Urothelium cell line (cell line): Measurements from ENCODE around the gene EHMT2.

Experiments
- DNase-seq: peaks from one replicate; pipeline ENCODE4 v3.0.0; 2011; ENCODE audit warnings: low spot score, mixed read lengths
- FAIRE-seq: peaks from 2 replicates; lab custom pipeline; 2011; peaks lifted over from hg19 to GRCh38; lab: Jason Lieb, UNC

EHMT2 gene

DNA sequence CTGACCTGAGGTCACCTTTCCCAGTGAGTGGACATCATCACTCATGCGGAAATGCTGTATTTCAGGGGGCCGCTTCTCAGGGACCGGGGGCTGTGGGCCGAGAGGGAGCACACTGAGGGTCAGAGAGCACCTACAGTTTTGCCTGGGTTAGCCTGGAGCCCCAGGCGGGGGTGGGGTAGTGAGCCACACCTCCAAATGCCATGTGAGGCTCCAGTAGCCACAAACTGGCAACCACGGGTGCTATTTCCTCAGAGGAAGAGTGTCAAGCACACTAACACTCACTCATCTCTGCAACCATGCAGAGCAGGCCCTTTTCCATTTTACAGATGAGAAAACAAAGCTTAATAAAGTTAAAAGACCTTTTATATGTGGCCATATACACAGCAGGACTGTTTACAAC lies 4.7 kb downstream of the EHMT2 start:
- no peak for FAIRE-seq
- no peak for DNase-seq

DNA sequence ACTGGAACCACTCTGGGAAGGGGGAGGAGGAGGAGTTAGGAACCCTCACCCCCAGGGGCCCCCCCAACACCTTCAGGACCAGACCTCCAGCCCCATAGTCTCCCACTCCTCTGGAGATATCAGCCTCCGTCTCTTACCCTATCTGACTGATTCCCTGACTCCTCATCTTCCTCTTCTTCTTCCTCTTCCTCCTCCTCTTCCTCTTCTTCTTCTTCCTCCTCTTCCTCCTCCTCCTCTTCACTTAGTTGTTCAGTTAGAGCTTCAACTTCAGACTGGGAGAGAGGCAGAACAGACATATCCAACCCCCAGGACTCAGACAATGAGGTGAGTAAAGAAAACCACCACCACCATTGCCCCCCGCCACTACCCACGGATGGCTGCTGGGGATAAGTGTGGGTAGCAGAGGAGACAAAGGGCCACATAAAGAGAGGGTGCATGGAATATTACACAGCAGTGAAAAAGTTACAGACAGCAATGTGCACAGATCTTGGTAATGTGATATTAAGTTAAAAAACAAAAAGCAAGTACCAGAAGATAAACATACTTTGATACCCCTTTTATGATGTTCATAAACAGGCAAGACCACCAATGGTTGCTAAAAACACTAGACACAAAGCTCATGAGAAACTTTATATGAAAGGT lies 8.0 kb downstream of the EHMT2 start:
- no peak for FAIRE-seq
- no peak for DNase-seq

DNA sequence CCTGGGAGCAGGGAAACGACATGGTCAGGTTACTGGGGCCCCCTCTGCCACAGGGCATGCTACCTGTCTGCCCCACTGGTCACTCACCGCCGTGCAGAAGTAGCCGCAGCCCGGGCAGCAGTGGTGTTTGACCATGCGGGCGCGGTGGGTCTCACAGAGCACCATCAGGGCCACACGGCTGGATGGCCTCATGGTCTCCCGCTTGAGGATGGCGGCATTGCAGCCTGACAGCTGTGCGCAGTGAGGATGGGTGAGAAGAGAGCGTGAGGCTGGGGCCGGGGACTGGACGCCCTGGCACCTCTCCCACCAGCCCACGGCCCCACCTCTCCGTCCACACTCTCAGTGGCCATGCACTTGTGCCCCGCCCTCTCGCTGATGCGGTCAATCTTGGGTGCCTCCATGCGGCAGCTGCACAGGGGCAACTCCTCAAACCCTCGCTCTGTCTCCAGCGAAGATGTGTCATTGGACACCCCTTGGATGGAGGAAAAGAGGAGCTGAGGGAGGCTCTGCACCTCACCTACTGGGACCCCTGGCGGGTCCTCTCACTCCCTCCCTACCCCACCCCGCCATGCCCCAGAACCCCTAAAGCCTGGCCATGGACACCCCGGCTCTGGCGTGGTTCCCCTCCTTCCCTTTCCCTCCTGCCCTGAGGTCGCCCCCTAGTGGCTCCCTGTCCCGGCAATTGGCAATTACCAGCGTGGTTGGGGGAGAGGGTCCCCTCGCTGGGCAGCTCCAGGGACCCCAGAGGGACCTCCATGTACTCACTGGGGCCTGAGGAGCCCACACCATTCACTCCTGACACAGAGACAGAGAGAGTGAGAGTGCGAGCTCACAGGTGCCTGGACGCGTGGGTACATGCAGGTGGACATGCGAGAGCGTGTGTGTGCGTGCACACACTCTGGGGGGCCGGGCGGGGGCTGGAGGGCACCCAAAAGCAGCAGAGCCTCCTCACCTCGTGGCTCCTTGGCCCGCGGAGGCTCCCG lies 8.9 kb downstream of the EHMT2 start:
- DNase-seq: peak; percentile 37
- no peak for FAIRE-seq

DNA sequence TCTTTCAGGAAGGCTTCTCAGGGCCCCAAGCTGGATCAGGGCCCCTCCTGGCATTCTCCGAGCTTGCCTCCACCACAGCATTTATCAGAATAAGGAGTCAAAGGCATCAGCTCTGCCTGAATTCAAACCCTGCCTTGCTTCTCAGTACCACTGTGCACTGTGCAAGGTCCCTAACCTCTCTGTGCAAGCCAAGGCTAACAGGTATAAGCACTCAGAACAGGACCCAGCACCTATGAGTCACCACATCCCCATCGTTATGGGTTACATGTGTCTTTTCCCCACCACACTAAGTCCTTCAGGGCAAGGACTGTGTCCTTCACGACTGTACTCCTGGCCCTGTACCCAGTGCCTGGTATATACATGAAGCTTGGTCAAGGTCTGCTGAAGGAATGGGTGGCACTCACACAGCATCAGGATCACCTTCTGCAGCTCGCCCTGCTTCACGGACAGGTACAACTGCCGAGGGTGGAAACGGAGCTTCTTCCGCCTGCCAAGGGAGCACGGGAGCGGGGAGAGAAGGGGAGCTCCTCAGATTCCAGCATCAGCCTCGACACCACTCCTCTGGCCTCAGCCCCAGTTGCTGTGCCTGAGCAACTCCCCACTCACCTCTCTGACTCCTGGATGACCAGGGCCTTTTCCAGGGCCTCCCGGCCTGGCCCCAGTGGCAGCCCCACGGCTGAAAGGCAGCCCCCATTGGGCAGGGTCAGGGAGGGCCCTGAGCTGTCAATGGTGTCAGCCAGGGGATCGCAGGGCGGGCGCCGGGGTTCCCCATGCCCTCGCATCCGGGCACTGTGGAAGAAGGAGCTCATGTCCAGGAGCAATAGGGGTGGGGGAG lies 10.1 kb downstream of the EHMT2 start:
- FAIRE-seq: no peak
- DNase-seq: no peak

DNA sequence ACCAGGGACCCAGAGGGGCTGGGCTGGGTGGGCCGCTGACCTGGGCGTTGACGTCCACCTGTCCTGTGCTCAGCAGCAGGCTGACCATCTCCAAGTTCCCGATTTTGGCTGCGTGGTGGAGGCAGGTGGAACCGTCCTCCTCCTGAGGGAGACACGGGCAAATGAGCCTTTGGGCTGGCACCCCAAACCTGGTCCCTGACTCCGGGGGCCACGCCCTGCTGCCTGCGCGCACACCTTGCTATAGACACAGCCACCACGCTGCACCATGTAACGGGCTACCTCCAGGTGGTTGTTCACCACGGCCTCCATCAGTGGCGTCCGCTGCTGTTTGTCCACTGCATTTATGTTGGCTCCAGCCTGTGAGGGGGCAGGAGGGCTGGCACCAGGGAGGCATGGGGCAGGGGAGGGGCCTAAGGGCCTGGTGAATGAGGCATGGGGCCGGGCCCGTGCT lies 10.9 kb downstream of the EHMT2 start:
- DNase-seq (no peak), FAIRE-seq (no peak)

DNA sequence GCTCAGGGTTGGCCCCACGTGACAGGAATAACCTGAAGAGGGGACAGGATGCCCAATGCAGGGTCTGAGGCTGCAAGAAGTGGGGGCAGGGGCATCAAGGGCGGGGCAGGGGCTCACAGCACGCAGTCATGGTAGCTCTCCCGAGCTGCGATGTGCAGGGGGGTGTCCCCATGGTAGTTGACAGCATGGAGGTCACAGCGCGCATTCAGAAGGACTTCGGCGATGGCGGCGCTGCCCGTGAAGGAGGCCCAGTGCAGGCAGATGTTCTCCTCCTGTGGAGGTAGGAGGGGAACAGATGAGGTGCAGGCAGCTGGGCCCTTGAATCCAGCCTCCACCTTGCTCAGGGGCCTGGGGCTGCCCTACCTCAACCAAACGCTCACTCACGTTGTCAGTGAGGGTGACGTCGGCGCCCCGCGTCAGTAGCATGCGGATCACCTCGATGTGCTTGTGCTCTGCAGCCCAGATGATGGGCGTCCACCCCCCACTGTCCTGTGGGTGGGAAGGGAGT lies 12.9 kb downstream of the EHMT2 start:
- FAIRE-seq (no peak), DNase-seq (no peak)

DNA sequence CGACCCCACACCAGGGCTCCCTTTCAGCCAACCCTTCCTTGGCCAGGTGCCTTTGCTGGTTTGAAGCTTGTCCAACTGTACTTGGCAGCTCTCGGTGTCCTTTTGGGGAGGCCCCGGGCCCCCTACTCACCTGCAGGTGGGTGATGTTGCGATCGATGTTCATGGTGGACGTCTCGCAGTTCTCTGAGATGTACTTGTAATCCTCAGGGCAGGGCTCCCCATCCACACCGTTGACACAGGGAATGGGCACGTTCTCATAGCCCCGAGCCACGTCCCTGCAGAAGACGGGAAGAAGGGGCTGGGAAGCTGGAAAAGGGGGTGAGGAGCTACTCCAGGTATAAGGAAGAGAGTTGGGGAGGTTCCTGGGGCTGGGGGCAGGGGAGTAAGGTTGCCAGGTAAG lies 13.8 kb downstream of the EHMT2 start:
- DNase-seq (no peak), FAIRE-seq (no peak)

DNA sequence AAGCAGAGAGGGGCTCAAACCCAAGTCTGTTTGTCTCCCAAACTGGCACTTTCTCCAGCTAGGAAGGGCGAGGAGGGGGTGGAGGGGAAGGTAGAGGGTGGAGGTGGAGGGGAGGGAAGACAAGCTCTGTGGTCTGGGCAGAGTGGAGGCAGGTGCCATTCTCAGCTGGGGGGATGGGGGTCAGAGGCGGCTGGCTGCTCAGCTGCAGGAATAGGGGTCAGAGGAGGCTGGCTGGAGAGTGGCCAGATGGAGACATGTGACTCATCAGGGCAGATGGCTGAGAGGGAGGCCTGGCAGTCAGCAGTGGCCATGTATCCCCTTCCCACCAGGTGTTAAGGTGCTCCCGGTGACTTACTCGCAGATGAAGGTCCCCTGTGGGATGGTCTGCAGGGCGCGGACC lies 15.2 kb downstream of the EHMT2 start:
- DNase-seq: no peak
- FAIRE-seq: peak; percentile 42

DNA sequence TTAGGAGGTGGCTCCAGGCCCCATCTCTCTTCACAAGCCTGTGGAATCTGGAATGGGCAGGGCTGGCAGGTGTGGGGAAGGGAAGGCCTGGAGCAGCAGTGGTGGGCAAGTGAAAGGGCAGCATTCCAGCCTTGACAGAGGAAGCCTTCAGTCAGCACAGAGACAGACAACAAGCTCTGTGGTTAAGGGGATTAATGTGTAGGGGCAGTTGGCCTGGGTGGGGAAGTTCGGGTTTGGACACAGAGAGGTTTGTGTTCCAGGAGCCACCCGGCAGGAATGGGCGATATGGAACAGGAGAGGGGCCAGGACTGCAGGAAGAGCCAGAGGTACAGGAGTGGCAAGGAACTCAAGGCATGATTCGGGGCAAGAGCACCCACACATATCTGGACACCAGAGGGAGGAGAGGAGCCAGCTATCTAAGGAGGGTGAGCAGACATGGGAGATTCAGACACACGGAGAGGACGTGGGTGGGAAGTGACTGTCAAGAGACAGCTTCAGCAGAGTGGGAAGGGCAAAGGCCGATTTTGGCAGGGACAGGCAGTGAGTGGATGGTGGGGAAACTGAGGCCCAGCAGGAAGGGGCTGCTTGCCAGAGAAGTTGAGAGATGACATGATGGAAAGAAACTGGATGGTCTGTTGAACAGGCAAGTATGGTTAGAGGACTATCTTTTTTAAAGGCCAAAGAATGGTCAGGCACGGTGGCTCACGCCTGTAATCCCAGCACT lies 16.2 kb downstream of the EHMT2 start:
- FAIRE-seq (no peak), DNase-seq (no peak)

DNA sequence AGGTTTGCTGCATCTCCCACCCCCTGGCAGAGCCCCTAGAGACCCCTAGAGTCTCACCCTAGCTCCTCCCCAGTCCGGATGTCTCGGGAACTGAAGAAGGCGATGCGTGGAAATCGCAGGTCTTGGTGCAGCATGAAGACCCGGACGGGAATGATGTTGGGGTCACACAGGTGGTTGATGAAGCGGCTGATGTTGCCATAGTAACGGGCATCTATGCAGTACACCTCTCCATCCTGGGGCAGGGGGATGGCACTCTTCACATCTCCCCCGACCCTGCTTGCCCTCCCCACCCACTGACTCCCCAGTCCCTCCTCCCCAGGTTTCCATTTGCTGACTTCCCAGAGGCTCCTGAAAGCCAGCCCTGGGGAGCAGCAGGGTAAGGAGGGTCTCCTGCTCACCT lies 16.9 kb downstream of the EHMT2 start:
- DNase-seq (no peak), FAIRE-seq (no peak)

DNA sequence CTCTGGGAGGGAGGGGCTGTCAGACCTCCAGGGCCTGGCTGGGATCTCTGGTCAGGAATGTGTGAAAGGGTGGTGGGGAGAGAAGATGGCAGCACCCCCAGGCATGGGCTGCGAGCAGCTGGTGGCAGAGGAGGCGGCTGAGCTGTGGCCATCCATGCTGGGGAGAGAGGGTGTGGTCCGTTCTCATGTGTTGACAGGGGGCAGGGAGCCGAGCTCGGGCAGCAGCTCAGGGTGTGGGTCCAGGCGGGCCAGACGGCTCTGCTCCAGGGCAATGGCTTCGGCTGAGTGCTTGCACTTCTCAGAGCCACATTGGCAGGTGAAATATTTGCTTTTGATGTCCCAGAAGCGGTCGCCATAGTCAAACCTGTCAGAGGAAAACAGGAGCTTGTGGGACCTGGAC lies 17.6 kb downstream of the EHMT2 start:
- no peak for FAIRE-seq
- DNase-seq: no peak

DNA sequence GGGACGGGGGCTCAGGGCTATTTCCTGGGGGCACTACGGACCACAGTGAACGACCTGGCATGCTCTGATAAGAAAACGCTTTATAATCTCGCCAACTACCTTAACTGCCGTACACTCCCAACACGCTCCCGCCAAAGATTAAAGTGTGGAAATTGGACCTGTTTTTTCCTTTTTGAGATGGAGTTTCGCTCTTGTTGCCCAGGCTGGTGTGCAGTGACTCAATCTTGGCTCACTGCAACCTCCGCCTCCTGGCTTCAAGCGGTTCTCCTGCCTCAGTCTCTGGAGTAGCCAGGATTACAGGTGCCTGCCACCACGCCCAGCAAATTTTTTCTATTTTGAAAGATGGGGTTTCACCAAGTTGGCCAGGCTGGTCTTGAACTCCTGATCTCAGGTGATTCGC lies 18.4 kb downstream of the EHMT2 start:
- FAIRE-seq (no peak), DNase-seq (no peak)

DNA sequence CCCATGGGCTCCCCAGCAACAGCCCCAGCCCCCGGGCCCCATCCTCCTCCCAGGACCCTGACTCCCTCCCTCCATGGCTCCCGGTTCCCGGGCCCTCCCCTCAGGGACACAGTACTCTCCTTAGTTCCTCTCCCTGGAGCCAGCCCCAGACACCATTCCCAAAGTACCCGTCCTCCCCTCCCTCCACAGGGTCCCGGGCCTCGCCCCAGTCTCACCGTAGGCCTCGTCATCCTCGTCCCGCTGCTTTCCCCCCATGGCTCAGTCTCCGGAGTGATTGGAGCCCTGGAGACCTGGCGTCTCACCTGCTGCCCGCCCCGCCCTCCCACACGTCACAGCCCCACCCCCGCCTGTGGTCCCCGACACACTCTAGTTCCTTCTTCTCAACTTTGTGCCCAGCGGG lies 18.8 kb downstream of the EHMT2 start, which contains the start of gene SLC44A4:
Gene SLC44A4 (minus strand): TSS at position 272 of the 400 bp plus-strand sequence. CDS start 17 bp downstream, at position 255.
- FAIRE-seq (no peak), DNase-seq (no peak)

DNA sequence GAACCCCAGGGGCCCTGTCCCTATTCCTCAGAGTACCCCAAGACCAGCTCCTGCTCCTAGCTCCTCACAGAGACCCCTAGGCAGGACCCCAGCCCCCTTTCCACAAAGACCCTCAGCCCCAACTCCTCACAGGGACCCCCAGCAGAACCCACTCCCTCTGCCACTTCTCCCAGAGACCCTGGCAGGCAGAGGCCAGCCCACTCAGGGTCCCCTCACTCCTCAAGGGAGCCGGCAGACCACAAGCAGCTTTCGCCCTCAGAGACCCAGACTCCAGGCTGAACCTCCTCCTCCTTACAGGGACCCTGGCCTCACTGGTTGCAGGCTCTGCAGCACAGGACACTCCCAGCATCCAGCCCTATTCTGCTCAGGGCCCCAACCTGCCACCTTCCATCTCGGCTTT lies 19.3 kb downstream of the EHMT2 start:
- FAIRE-seq: no peak
- no peak for DNase-seq

DNA sequence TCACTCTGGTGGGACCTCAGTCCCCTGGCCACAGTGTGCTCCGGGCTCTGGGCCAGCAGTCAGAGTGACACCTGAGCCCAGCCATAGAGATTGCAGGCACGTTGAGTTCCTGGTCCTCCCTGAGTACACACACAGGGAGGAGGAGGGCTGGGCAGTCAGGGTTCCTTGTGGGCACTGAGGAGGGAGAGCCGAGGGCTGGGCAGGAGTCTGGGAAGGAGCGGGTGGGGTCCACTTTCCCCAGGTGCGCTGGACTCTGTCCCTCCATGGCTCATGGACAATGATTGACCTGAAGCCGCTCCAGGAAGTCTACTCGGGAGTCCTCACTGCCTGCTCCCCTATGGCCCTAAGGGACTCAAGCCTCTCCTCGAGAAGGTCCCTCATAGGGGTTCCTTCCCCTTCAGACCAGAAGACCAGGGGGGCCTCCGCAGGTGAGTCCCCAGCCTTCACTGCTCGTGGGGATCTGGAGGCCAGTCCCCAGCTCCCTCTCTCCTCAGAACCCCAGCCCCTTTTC lies 19.8 kb downstream of the EHMT2 start:
- no peak for FAIRE-seq
- no peak for DNase-seq

DNA sequence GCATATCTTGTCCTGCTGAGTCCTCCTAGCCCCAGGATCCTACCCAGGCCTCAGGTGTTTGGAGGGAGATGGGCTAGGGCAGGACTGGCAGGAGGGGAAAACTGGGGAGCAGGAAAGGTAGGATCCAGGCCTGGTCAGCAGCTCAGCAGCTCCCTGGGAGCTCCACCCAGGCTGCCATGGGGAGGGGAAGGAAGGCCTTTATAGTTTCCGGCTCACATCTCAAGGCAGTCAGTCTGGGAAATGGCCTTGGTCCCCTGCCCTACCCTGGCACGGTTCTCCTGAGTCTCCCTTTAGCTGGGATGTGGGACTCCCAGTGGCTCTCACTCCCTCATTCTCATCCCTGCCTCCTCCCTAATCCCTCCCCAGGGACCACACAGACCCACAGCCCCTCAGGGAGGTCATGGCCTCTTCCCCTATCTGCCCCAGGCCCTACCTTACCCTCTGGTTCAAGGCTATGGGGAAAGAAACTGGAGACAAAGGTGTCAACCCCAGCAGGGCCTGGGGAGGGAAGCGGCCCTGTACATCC lies 20.3 kb downstream of the EHMT2 start:
- no peak for DNase-seq
- FAIRE-seq: no peak

DNA sequence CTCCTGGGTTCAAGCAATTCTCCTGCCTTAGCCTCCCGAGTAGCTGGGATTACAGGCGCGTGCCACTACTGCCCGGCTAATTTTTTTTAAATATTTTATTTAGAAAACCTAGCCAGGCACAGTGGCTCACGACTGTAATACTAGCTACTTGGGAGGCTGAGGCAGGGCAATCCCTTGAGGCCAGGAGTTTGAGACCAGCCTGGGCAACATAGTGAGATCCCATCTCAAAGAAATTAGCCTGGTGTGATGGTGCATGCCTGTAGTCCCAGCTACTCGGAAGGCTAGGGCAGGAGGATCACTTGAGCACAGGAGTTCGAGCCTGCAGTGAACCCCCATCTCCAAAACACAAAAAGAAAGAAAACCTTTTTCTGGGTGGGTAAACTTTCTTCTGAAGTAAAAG lies 21.1 kb downstream of the EHMT2 start:
- no peak for FAIRE-seq
- no peak for DNase-seq

DNA sequence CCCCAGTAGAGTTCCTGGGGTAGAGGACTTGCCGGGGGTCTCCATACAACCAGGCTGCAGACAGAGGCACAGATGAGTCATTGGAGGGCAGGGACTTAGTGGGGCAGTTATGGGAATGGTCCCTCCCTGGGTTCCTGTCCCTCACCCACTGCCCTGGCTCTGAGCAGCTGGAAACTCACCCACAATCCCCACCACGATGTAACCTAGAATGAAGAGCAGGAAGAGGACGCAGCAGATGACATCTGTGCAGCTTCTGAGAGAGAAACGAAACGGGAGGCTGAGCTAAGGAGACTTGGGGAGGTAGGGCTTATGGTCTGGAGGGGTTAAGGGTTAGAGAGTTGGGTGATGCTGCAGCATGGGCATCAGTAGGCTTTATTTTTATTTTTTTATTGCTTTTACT lies 21.6 kb downstream of the EHMT2 start:
- FAIRE-seq (no peak), DNase-seq (no peak)

DNA sequence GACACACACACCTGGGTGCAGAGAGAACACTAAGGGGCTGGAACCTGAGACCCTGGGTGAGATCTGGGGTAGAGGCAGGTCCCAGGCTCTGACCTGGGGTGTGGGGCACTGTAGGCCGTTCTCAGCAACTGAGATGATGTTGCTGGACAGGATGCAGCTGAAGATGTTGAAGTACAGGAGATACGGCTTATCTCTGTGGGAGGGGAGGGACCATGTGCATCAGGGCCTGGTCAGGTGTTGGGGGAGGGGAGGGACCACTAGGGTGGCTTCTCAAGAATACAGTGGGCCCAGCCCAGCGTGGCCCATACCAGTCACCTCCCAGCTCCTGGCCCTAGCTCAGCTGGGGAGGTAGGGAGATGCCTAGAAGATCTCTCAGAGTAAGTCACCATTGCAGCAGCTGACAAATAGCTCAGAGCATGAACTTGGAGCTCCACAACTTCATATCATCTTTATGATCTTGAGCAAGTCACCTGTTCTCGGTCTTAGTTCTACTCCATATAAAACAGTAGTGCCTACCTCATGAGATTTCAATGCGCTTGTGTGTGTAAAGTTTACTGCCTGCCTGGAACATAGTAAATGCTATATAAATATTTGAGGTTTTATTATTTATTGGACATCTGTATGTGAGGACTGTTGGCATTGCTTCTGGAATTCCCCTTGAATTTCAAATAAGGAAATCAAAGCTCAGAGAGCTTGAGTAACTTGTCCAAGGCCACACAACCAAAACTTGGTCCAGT lies 22.5 kb downstream of the EHMT2 start:
- FAIRE-seq (no peak), DNase-seq (no peak)
